Measurements from ENCODE around the gene SAAL1.

Gene SAAL1

GRCh38 chr11:18036456-18036855 is 69.4 kb downstream of the SAAL1 start:
- Histone ChIP-seq H3K4me3 (ENCODE audit: low read depth, low read length) (no peak overlapping the region), H3K36me3 (no peaks in the 10 kb centered on the region), H3K27me3 (no peaks in the 10 kb centered on the region), H3K4me1 (no peaks in the 10 kb centered on the region), H3K9me3 (no peaks in the 10 kb centered on the region)
- DNase-seq: no peak
- TF ChIP-seq CTCF (IDR thresholded peaks at IDR 0.05; ENCODE audit: low read depth, low read length): no peak
